ENCODE results near the gene CTU2. TPM values are rescaled to one million over a fixed set of nuclear protein-coding genes. Genes with fewer than 3 reads are reported as not detected.

Gene CTU2
- total and polyA plus RNA-seq, 10 of the 15 experiments (the other 5 are each of a cell fraction or from before 2014, with no cell fraction given): 0.32 to 44.5 (median 18.2) TPM

DNA sequence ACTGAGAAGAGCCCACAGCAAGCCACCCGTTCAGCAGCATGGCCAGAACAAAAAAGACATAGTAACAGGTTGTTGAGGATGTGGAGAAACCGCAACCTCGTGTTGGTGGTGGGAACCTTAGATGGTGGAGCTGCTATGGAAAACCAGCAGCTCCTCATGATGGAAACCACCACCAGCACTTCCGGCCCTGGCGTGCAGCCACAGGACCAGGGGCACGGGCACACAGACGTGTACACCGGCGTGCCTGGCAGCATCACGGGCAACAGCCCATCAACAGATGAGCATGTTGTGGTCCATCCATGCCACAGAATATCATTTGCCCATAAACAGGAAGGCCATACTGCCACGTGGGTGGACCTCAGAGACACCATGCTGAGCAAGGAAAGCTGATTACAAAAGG is 11.9 kb downstream of the CTU2 start:
- in situ Hi-C loops (cut with MboI) (no loop called here), intact Hi-C loops (cut with micrococcal nuclease; ENCODE audit: unreplicated experiment) (no loop called here)
- TSS peak; percentile 54 for BruUV-seq (replicated peaks)
- H3K79me2 ChIP-seq (ENCODE audit: control insufficient read depth, insufficient read depth, low read length): no peaks in the 10 kb centered on the region
- peak; percentile 12; the same call in 1 of the 2 replicates for TF ChIP-seq POLR2AphosphoS5 (IDR thresholded peaks at IDR 0.05; ENCODE audit: low read length)
- TF ChIP-seq YY1 (IDR thresholded peaks at IDR 0.05; ENCODE audit: low read depth, low read length): no peak
- ChIA-PET POLR2A (interaction anchor here (0.5 kb wide), 1 partner anchor 52 kb away, joined by 6 read pairs; no protein-coding TSS in a partner anchor), CTCF (interaction anchor here (1.6 kb wide), 1 partner anchor 19 kb away, joined by 4 read pairs; no protein-coding TSS in a partner anchor), SMC1A (ENCODE audit: uncharacterized antibody, unreplicated experiment) (no interaction called here), RAD21 (ENCODE audit: unreplicated experiment) (no interaction called here)
- no peak for ATAC-seq
- 85% methylated on average over 11 of the region's 11 CpGs for WGBS (ENCODE audit: insufficient coverage, insufficient replicate concordance, low lambda C conversion rate, missing lambda C conversion rate)
- H3K9me3 ChIP-seq (replicated peaks; ENCODE audit: control insufficient read depth, insufficient read depth, low read length): no peaks in the 10 kb centered on the region
- H2AFZ ChIP-seq (ENCODE audit: control insufficient read depth, low read depth, low read length): no peak overlapping the region
- no peak for FAIRE-seq
- H3K4me3 ChIP-seq: no peak overlapping the region
- peaks cover 13 to 65% of the 10 kb centered on the region in 2 experiments for H3K36me3 ChIP-seq (ENCODE audit: control insufficient read depth in 2 of 2, insufficient read depth in 2 of 2, low read length in 1 of 2)
- H4K20me1 ChIP-seq (ENCODE audit: control insufficient read depth, insufficient read depth): no peaks in the 10 kb centered on the region
- DNase-seq (ENCODE audit: low read depth, low spot score): no peak
- no peak overlapping the region for H3K4me2 ChIP-seq (ENCODE audit: control insufficient read depth, insufficient read depth)
- H3K4me1 ChIP-seq (ENCODE audit: control insufficient read depth, insufficient read depth, low read length): no peaks in the 10 kb centered on the region
- H3K27me3 ChIP-seq (replicated peaks in 1 of 2; ENCODE audit: control insufficient read depth in 2 of 2, insufficient read depth in 2 of 2, low read length in 1 of 2): no peaks in the 10 kb centered on the region
- no peak overlapping the region for H3K27ac ChIP-seq (ENCODE audit: control insufficient read depth, insufficient read depth)
- no peak overlapping the region for H3K9ac ChIP-seq (ENCODE audit: control insufficient read depth, insufficient read depth, low read length)

- Histone ChIP-seq H3K9me3 (replicated peaks; ENCODE audit: control insufficient read depth, insufficient read depth, low read length) (no peaks in the 10 kb centered on the region), H3K27me3 (replicated peaks in 1 of 2; ENCODE audit: control insufficient read depth in 2 of 2, insufficient read depth in 2 of 2, low read length in 1 of 2) (no peaks in the 10 kb centered on the region), H3K36me3 (ENCODE audit: control insufficient read depth in 2 of 2, insufficient read depth in 2 of 2, low read length in 1 of 2) (peaks cover 13 to 60% of the 10 kb centered on the region in 2 experiments), H2AFZ (ENCODE audit: control insufficient read depth, low read depth, low read length) (no peak overlapping the region), H3K27ac (ENCODE audit: control insufficient read depth, insufficient read depth) (no peak overlapping the region), H3K4me1 (ENCODE audit: control insufficient read depth, insufficient read depth, low read length) (no peaks in the 10 kb centered on the region), H3K4me2 (ENCODE audit: control insufficient read depth, insufficient read depth) (no peak overlapping the region), H4K20me1 (ENCODE audit: control insufficient read depth, insufficient read depth) (no peaks in the 10 kb centered on the region), H3K9ac (ENCODE audit: control insufficient read depth, insufficient read depth, low read length) (no peak overlapping the region), H3K79me2 (ENCODE audit: control insufficient read depth, insufficient read depth, low read length) (no peaks in the 10 kb centered on the region), H3K4me3 (no peak overlapping the region)
- TF ChIP-seq POLR2A (IDR thresholded peaks at IDR 0.05; ENCODE audit: low read depth, low read length) (peak; percentile 45; the same call in 1 of the 2 replicates), ATF7 (IDR thresholded peaks at IDR 0.05; ENCODE audit: low read depth) (no peak), STAT1 (conservative IDR thresholded peaks at IDR 0.05) (no peak), BHLHE40 (IDR thresholded peaks at IDR 0.05; ENCODE audit: borderline replicate concordance in 1 of 2, low read depth in 2 of 2, low read length in 1 of 2) (no peak), BCL3 (IDR thresholded peaks at IDR 0.05; ENCODE audit: borderline replicate concordance, insufficient read depth, low read depth, low read length, poor library complexity, severe bottlenecking) (no peak)
- POLR2A ChIA-PET: no interaction called here
- in situ Hi-C loops (cut with MboI): no loop called here
- RAD21 ChIA-PET (ENCODE audit: unreplicated experiment): no interaction called here
- SMC1A ChIA-PET (ENCODE audit: uncharacterized antibody, unreplicated experiment): no interaction called here
- FAIRE-seq: no peak
- 97% methylated on average over 29 of the region's 29 CpGs for WGBS (ENCODE audit: insufficient coverage, insufficient replicate concordance, low lambda C conversion rate, missing lambda C conversion rate)
- CTCF ChIA-PET: interaction anchor here (1.6 kb wide), 1 partner anchor 18 kb away, joined by 4 read pairs; no protein-coding TSS in a partner anchor
- no TSS peak for BruUV-seq (replicated peaks)
- no peak for ATAC-seq
- intact Hi-C loops (cut with micrococcal nuclease; ENCODE audit: unreplicated experiment): no loop called here
- no peak for DNase-seq (ENCODE audit: low read depth, low spot score)
Measured at GRCh38 chr16:88719267-88719932, 13.1 kb downstream of the CTU2 start.

Data from GM12878 (cell line).